ENCODE data around the gene CDKN2AIP. TPM values are rescaled to one million over a fixed set of nuclear protein-coding genes. Genes with fewer than 3 reads are reported as not detected.

The CDKN2AIP gene
- total RNA-seq, 2 experiments from 2014 or later: 23.0 to 23.7 TPM

GRCh38 chr4:183403486-183403885 is 41.0 kb upstream of the CDKN2AIP start:
- ChIA-PET CTCF (no interaction called here), POLR2A (no interaction called here)
- Mint-ChIP-seq H3K9me3 (no peaks in the 10 kb centered on the region), H3K36me3 (no peaks in the 10 kb centered on the region), H3K27ac (no peak overlapping the region), H3K4me3 (no peak overlapping the region), H3K27me3 (peaks cover 2% of the 10 kb centered on the region), H3K4me1 (ENCODE audit: low read depth) (peaks cover 15% of the 10 kb centered on the region)
- intact Hi-C loops (cut with micrococcal nuclease): no loop called here
- no peak for DNase-seq

GRCh38 chr4:183403961-183404360 is 40.5 kb upstream of the CDKN2AIP start:
- ChIA-PET POLR2A (no interaction called here), CTCF (no interaction called here)
- H3K36me3 Mint-ChIP-seq: no peaks in the 10 kb centered on the region
- H3K9me3 Mint-ChIP-seq: no peaks in the 10 kb centered on the region
- no peak overlapping the region for H3K4me3 Mint-ChIP-seq
- peaks cover 13% of the 10 kb centered on the region for H3K4me1 Mint-ChIP-seq (ENCODE audit: low read depth)
- H3K27ac Mint-ChIP-seq: no peak overlapping the region
- intact Hi-C loops (cut with micrococcal nuclease): no loop called here
- peaks cover 2% of the 10 kb centered on the region for H3K27me3 Mint-ChIP-seq
- no peak for DNase-seq

GRCh38 chr4:183405303-183405702 is 39.1 kb upstream of the CDKN2AIP start:
- H3K4me3 Mint-ChIP-seq: no peak overlapping the region
- no peak overlapping the region for H3K27ac Mint-ChIP-seq

GRCh38 chr4:183407128-183407585 is 37.3 kb upstream of the CDKN2AIP start:
- no peaks in the 10 kb centered on the region for H3K36me3 Mint-ChIP-seq
- peak overlapping the region; percentile 59 for H3K27ac Mint-ChIP-seq
- no peaks in the 10 kb centered on the region for H3K9me3 Mint-ChIP-seq
- no peaks in the 10 kb centered on the region for H3K27me3 Mint-ChIP-seq
- ChIA-PET POLR2A (interaction anchor here (0.6 to 1.3 kb wide), 3 partner anchors 9 to 1069 kb away, joined by 3 to 7 read pairs (median 4); partner anchors contain the start of gene CDKN2AIP), CTCF (interaction anchor here (0.6 to 1.9 kb wide), 20 partner anchors 8 to 485 kb away, joined by 3 to 16 read pairs (median 4); partner anchors contain the start of gene CDKN2AIP)
- DNase-seq: peak; percentile 94
- intact Hi-C loops (cut with micrococcal nuclease): loop anchor here (1.0 to 5.0 kb wide), 6 partner anchors 24 to 490 kb away; partner anchors contain the start of genes CDKN2AIP, DCTD, RWDD4 and TRAPPC11
- H3K4me1 Mint-ChIP-seq (ENCODE audit: low read depth): peaks cover 13% of the 10 kb centered on the region
- peak overlapping the region; percentile 66 for H3K4me3 Mint-ChIP-seq

More at GRCh38 chr4:183405303-183405702, 39.1 kb upstream of the CDKN2AIP start:
- Mint-ChIP-seq H3K4me1 (ENCODE audit: low read depth) (peaks cover 13% of the 10 kb centered on the region), H3K27me3 (no peaks in the 10 kb centered on the region), H3K36me3 (no peaks in the 10 kb centered on the region), H3K9me3 (no peaks in the 10 kb centered on the region)
- ChIA-PET POLR2A (no interaction called here), CTCF (interaction anchor here (0.7 kb wide), 1 partner anchor 12 kb away, joined by 3 read pairs; no protein-coding TSS in a partner anchor)
- intact Hi-C loops (cut with micrococcal nuclease): loop anchor here (5.0 kb wide), 1 partner anchor 488 kb away; the partner anchor contains the start of gene DCTD
- no peak for DNase-seq

- no peaks in the 10 kb centered on the region for H3K9me3 Mint-ChIP-seq
- peak overlapping the region; percentile 66 for H3K4me3 Mint-ChIP-seq
- intact Hi-C loops (cut with micrococcal nuclease): loop anchor here (1.0 to 5.0 kb wide), 6 partner anchors 23 to 491 kb away; partner anchors contain the start of genes CDKN2AIP, DCTD, RWDD4 and TRAPPC11
- peak overlapping the region; percentile 59 for H3K27ac Mint-ChIP-seq
- POLR2A ChIA-PET: interaction anchor here (1.3 kb wide), 1 partner anchor 37 kb away, joined by 7 read pairs; the partner anchor contains the start of gene CDKN2AIP
- H3K4me1 Mint-ChIP-seq (ENCODE audit: low read depth): peaks cover 9% of the 10 kb centered on the region
- no peak for DNase-seq
- CTCF ChIA-PET: interaction anchor here (0.7 to 1.9 kb wide), 18 partner anchors 8 to 486 kb away, joined by 3 to 16 read pairs (median 4); partner anchors contain the start of gene CDKN2AIP
- H3K27me3 Mint-ChIP-seq: no peaks in the 10 kb centered on the region
- no peaks in the 10 kb centered on the region for H3K36me3 Mint-ChIP-seq
Observed at GRCh38 chr4:183407635-183408464, 36.6 kb upstream of the CDKN2AIP start.

GRCh38 chr4:183408796-183409195 is 35.6 kb upstream of the CDKN2AIP start:
- Mint-ChIP-seq H3K9me3 (no peaks in the 10 kb centered on the region), H3K4me1 (ENCODE audit: low read depth) (peaks cover 7% of the 10 kb centered on the region), H3K4me3 (no peak overlapping the region), H3K27ac (no peak overlapping the region), H3K36me3 (no peaks in the 10 kb centered on the region), H3K27me3 (no peaks in the 10 kb centered on the region)
- DNase-seq: no peak
- ChIA-PET CTCF (no interaction called here), POLR2A (no interaction called here)
- intact Hi-C loops (cut with micrococcal nuclease): loop anchor here (5.0 kb wide), 1 partner anchor 491 kb away; the partner anchor contains the start of gene DCTD

- H3K27ac Mint-ChIP-seq: no peak overlapping the region
- no peaks in the 10 kb centered on the region for H3K36me3 Mint-ChIP-seq
- CTCF ChIA-PET: no interaction called here
- intact Hi-C loops (cut with micrococcal nuclease): loop anchor here (5.0 kb wide), 1 partner anchor 492 kb away; the partner anchor contains the start of gene DCTD
- H3K4me3 Mint-ChIP-seq: no peak overlapping the region
- H3K4me1 Mint-ChIP-seq (ENCODE audit: low read depth): peaks cover 7% of the 10 kb centered on the region
- DNase-seq: no peak
- no peaks in the 10 kb centered on the region for H3K27me3 Mint-ChIP-seq
- no peaks in the 10 kb centered on the region for H3K9me3 Mint-ChIP-seq
- POLR2A ChIA-PET: no interaction called here
Observed at GRCh38 chr4:183409483-183409882, 35.0 kb upstream of the CDKN2AIP start.

GRCh38 chr4:183409934-183410333 is 34.5 kb upstream of the CDKN2AIP start:
- CTCF ChIA-PET: no interaction called here

GRCh38 chr4:183411291-183411861 is 33.1 kb upstream of the CDKN2AIP start:
- CTCF ChIA-PET: no interaction called here
- no peak overlapping the region for H3K4me3 Mint-ChIP-seq

More at GRCh38 chr4:183409934-183410333, 34.5 kb upstream of the CDKN2AIP start:
- intact Hi-C loops (cut with micrococcal nuclease): loop anchor here (5.0 kb wide), 1 partner anchor 493 kb away; the partner anchor contains the start of gene DCTD
- H3K4me1 Mint-ChIP-seq (ENCODE audit: low read depth): peaks cover 7% of the 10 kb centered on the region
- POLR2A ChIA-PET: no interaction called here
- no peaks in the 10 kb centered on the region for H3K36me3 Mint-ChIP-seq
- H3K9me3 Mint-ChIP-seq: no peaks in the 10 kb centered on the region
- DNase-seq: no peak
- H3K27me3 Mint-ChIP-seq: no peaks in the 10 kb centered on the region
- no peak overlapping the region for H3K4me3 Mint-ChIP-seq
- no peak overlapping the region for H3K27ac Mint-ChIP-seq

GRCh38 chr4:183412821-183413220 is 31.6 kb upstream of the CDKN2AIP start:
- no peak overlapping the region for H3K27ac Mint-ChIP-seq
- no peaks in the 10 kb centered on the region for H3K9me3 Mint-ChIP-seq
- intact Hi-C loops (cut with micrococcal nuclease): no loop called here
- POLR2A ChIA-PET: no interaction called here
- no peaks in the 10 kb centered on the region for H3K36me3 Mint-ChIP-seq
- no peak for DNase-seq
- no peak overlapping the region for H3K4me3 Mint-ChIP-seq
- peaks cover 2% of the 10 kb centered on the region for H3K4me1 Mint-ChIP-seq (ENCODE audit: low read depth)
- CTCF ChIA-PET: no interaction called here
- no peaks in the 10 kb centered on the region for H3K27me3 Mint-ChIP-seq

More at GRCh38 chr4:183411291-183411861, 33.1 kb upstream of the CDKN2AIP start:
- Mint-ChIP-seq H3K27me3 (no peaks in the 10 kb centered on the region), H3K27ac (no peak overlapping the region), H3K4me1 (ENCODE audit: low read depth) (peaks cover 5% of the 10 kb centered on the region), H3K9me3 (no peaks in the 10 kb centered on the region), H3K36me3 (no peaks in the 10 kb centered on the region)
- POLR2A ChIA-PET: no interaction called here
- intact Hi-C loops (cut with micrococcal nuclease): no loop called here
- no peak for DNase-seq

- ChIA-PET POLR2A (no interaction called here), CTCF (no interaction called here)
- no peaks in the 10 kb centered on the region for H3K4me1 Mint-ChIP-seq (ENCODE audit: low read depth)
- H3K27me3 Mint-ChIP-seq: no peaks in the 10 kb centered on the region
- intact Hi-C loops (cut with micrococcal nuclease): no loop called here
- H3K36me3 Mint-ChIP-seq: no peaks in the 10 kb centered on the region
- H3K9me3 Mint-ChIP-seq: no peaks in the 10 kb centered on the region
- DNase-seq: no peak
- H3K4me3 Mint-ChIP-seq: no peak overlapping the region
- H3K27ac Mint-ChIP-seq: no peak overlapping the region
Observed at GRCh38 chr4:183413234-183414200, 30.9 kb upstream of the CDKN2AIP start.

All from activated CD4-positive, alpha-beta memory T cell treated with anti-CD3 and anti-CD28 coated beads for 36 hours (primary cell).